ENCODE measurements around the gene FAM234A.
A peak's percentile ranks its signal among the peaks of the same experiment; 100 is the strongest.

Gene FAM234A

GRCh38 chr16:309476-309875, 74.9 kb downstream of the FAM234A start:
- H3K27ac ChIP-seq (ENCODE audit: low read length, poor library complexity, severe bottlenecking) = no peak overlapping the region
- no peak overlapping the region for H2BK15ac ChIP-seq (ENCODE audit: low read depth, poor library complexity, severe bottlenecking)
- H3K4me1 ChIP-seq (ENCODE audit: control insufficient read depth, insufficient read depth, low read depth, low read length) = no peaks in the 10 kb centered on the region
- no peak for DNase-seq
- H3K79me1 ChIP-seq (replicated peaks; ENCODE audit: low read length, poor library complexity, severe bottlenecking) = peaks cover 31% of the 10 kb centered on the region
- no peak overlapping the region for H4K91ac ChIP-seq (ENCODE audit: low read length)
- no peak overlapping the region for H2BK120ac ChIP-seq (ENCODE audit: low read depth, low read length)
- no peaks in the 10 kb centered on the region for H3K27me3 ChIP-seq (ENCODE audit: control insufficient read depth in 1 of 2, insufficient read depth in 1 of 2, low read length in 2 of 2)
- peaks cover 61 to 75% of the 10 kb centered on the region in 2 experiments for H3K36me3 ChIP-seq (ENCODE audit: control insufficient read depth in 1 of 2, insufficient read depth in 2 of 2, low read depth in 1 of 2, low read length in 2 of 2)
- no peak overlapping the region for H2BK12ac ChIP-seq (ENCODE audit: low read length in 2 of 2)
- no peak overlapping the region for H3K4me2 ChIP-seq (ENCODE audit: low read length, poor library complexity, severe bottlenecking)
- H3K14ac ChIP-seq (ENCODE audit: low read length in 2 of 2) = no peak overlapping the region
- no peak overlapping the region for H3K4me3 ChIP-seq (ENCODE audit: insufficient read depth in 1 of 2, low read depth in 1 of 2, low read length in 2 of 2)
- no peak overlapping the region for H3K4ac ChIP-seq (ENCODE audit: low read depth in 1 of 2, low read length in 2 of 2)
- WGBS = 92% methylated on average over 7 of the region's 7 CpGs
- no peak overlapping the region for H3K9ac ChIP-seq (ENCODE audit: low read length)
- no peak overlapping the region for H4K8ac ChIP-seq (ENCODE audit: low read length)
- H2AFZ ChIP-seq (ENCODE audit: low read depth, low read length) = no peak overlapping the region
- H3K23ac ChIP-seq (ENCODE audit: low read length in 2 of 2) = no peak overlapping the region
- H2BK5ac ChIP-seq (ENCODE audit: low read depth, low read length, poor library complexity, severe bottlenecking) = no peak overlapping the region
- H3K18ac ChIP-seq (ENCODE audit: low read depth in 1 of 2, low read length in 2 of 2) = no peak overlapping the region
- H2AK5ac ChIP-seq (ENCODE audit: low read length, severe bottlenecking) = no peak overlapping the region
- H3K9me3 ChIP-seq (ENCODE audit: control insufficient read depth, low read length) = no peaks in the 10 kb centered on the region

DNA sequence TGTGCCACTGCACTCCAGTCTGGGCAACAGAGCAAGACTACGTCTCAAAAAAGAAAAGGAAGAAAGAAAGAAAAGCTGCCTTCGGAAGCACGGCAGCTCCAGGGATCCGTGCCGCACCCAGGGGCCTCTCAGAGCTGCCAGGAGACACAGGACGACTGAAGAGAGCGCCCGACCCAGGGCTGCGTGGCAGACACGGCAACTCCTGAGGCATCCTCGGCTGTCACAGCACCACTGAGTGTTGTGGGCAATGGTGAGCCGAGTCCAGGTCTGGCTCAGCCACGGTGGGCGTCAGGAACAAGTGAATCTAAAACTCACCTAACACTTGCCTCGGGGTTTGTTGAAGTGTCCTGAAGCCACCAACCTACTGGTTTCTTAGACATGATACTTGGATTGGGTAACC, 77.1 kb downstream of the FAM234A start:
- no peak overlapping the region for H4K91ac ChIP-seq (ENCODE audit: low read length)
- H2BK5ac ChIP-seq (ENCODE audit: low read depth, low read length, poor library complexity, severe bottlenecking) = no peak overlapping the region

GRCh38 chr16:314351-314750, 79.7 kb downstream of the FAM234A start:
- Histone ChIP-seq H2BK15ac (ENCODE audit: low read depth, poor library complexity, severe bottlenecking) (no peak overlapping the region), H2BK12ac (ENCODE audit: low read length in 2 of 2) (no peak overlapping the region), H3K4me2 (ENCODE audit: low read length, poor library complexity, severe bottlenecking) (no peak overlapping the region), H3K9ac (ENCODE audit: low read length) (no peak overlapping the region), H3K79me1 (replicated peaks; ENCODE audit: low read length, poor library complexity, severe bottlenecking) (peaks cover 37% of the 10 kb centered on the region), H2BK120ac (ENCODE audit: low read depth, low read length) (no peak overlapping the region), H2BK5ac (ENCODE audit: low read depth, low read length, poor library complexity, severe bottlenecking) (no peak overlapping the region), H3K27me3 (ENCODE audit: control insufficient read depth in 1 of 2, insufficient read depth in 1 of 2, low read length in 2 of 2) (no peaks in the 10 kb centered on the region), H3K36me3 (ENCODE audit: control insufficient read depth in 1 of 2, insufficient read depth in 2 of 2, low read depth in 1 of 2, low read length in 2 of 2) (peaks cover 47 to 71% of the 10 kb centered on the region in 2 experiments), H3K14ac (ENCODE audit: low read length in 2 of 2) (no peak overlapping the region), H4K8ac (ENCODE audit: low read length) (peak overlapping the region; percentile 22), H3K4ac (ENCODE audit: low read depth in 1 of 2, low read length in 2 of 2) (no peak overlapping the region), H2AK5ac (ENCODE audit: low read length, severe bottlenecking) (no peak overlapping the region), H3K18ac (ENCODE audit: low read depth in 1 of 2, low read length in 2 of 2) (no peak overlapping the region), H3K4me3 (ENCODE audit: insufficient read depth in 1 of 2, low read depth in 1 of 2, low read length in 2 of 2) (no peak overlapping the region), H3K9me3 (ENCODE audit: control insufficient read depth, low read length) (no peaks in the 10 kb centered on the region), H3K27ac (ENCODE audit: low read length, poor library complexity, severe bottlenecking) (no peak overlapping the region), H4K91ac (ENCODE audit: low read length) (peak overlapping the region; percentile 29), H2AFZ (ENCODE audit: low read depth, low read length) (no peak overlapping the region), H3K23ac (ENCODE audit: low read length in 2 of 2) (no peak overlapping the region), H3K4me1 (ENCODE audit: control insufficient read depth, insufficient read depth, low read depth, low read length) (peaks cover 8% of the 10 kb centered on the region)
- 96% methylated on average over 15 of the region's 16 CpGs for WGBS
- no peak for DNase-seq

More for the DNA sequence above, 77.1 kb downstream of the FAM234A start:
- Histone ChIP-seq H3K79me1 (replicated peaks; ENCODE audit: low read length, poor library complexity, severe bottlenecking) (peaks cover 29% of the 10 kb centered on the region), H3K9me3 (ENCODE audit: control insufficient read depth, low read length) (no peaks in the 10 kb centered on the region), H3K36me3 (ENCODE audit: control insufficient read depth in 1 of 2, insufficient read depth in 2 of 2, low read depth in 1 of 2, low read length in 2 of 2) (peaks cover 53 to 65% of the 10 kb centered on the region in 2 experiments), H3K23ac (ENCODE audit: low read length in 2 of 2) (no peak overlapping the region), H3K4me1 (ENCODE audit: control insufficient read depth, insufficient read depth, low read depth, low read length) (no peaks in the 10 kb centered on the region), H3K4ac (ENCODE audit: low read depth in 1 of 2, low read length in 2 of 2) (no peak overlapping the region), H2AK5ac (ENCODE audit: low read length, severe bottlenecking) (no peak overlapping the region), H2BK15ac (ENCODE audit: low read depth, poor library complexity, severe bottlenecking) (no peak overlapping the region), H3K27me3 (ENCODE audit: control insufficient read depth in 1 of 2, insufficient read depth in 1 of 2, low read length in 2 of 2) (no peaks in the 10 kb centered on the region), H2BK12ac (ENCODE audit: low read length in 2 of 2) (no peak overlapping the region), H4K8ac (ENCODE audit: low read length) (no peak overlapping the region), H2BK120ac (ENCODE audit: low read depth, low read length) (no peak overlapping the region), H3K4me2 (ENCODE audit: low read length, poor library complexity, severe bottlenecking) (no peak overlapping the region), H3K14ac (ENCODE audit: low read length in 2 of 2) (no peak overlapping the region), H3K9ac (ENCODE audit: low read length) (no peak overlapping the region), H3K18ac (ENCODE audit: low read depth in 1 of 2, low read length in 2 of 2) (no peak overlapping the region), H3K27ac (ENCODE audit: low read length, poor library complexity, severe bottlenecking) (no peak overlapping the region), H2AFZ (ENCODE audit: low read depth, low read length) (no peak overlapping the region), H3K4me3 (ENCODE audit: insufficient read depth in 1 of 2, low read depth in 1 of 2, low read length in 2 of 2) (no peak overlapping the region)
- DNase-seq = no peak
- WGBS = 97% methylated on average over 15 of the region's 15 CpGs

DNA sequence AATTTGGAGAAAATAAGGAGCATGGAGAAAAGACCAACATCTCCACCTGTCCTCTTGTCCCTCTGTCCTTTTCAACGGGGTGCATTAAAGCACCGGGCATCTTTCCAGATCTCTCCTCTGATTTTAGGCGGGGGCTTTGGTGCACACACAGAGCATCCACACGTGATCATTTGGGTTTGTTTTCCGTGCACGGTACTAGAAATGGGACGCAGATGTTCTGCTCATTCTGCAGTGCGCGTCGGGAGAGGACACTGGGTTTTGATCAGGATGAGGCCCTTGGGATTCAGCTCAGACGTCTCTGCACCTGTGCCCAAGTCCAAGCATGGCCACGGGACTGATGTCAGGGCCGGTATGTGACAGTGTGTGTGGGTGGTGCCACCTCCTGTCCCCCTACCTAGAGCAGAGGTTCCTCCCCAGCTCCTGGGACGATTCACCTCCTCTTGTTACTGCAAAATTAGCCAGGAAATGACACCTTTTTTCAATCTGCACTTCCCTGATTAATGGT, 80.2 kb downstream of the FAM234A start:
- H2BK120ac ChIP-seq (ENCODE audit: low read depth, low read length) = no peak overlapping the region
- H3K18ac ChIP-seq (ENCODE audit: low read depth in 1 of 2, low read length in 2 of 2) = no peak overlapping the region
- H3K14ac ChIP-seq (ENCODE audit: low read length in 2 of 2) = no peak overlapping the region
- no peak overlapping the region for H2BK12ac ChIP-seq (ENCODE audit: low read length in 2 of 2)
- 96% methylated on average over 14 of the region's 14 CpGs for WGBS
- no peak for DNase-seq
- no peak overlapping the region for H3K4ac ChIP-seq (ENCODE audit: low read depth in 1 of 2, low read length in 2 of 2)
- H2AFZ ChIP-seq (ENCODE audit: low read depth, low read length) = no peak overlapping the region
- no peak overlapping the region for H2AK5ac ChIP-seq (ENCODE audit: low read length, severe bottlenecking)
- no peak overlapping the region for H3K4me2 ChIP-seq (ENCODE audit: low read length, poor library complexity, severe bottlenecking)
- H3K4me3 ChIP-seq (ENCODE audit: insufficient read depth in 1 of 2, low read depth in 1 of 2, low read length in 2 of 2) = no peak overlapping the region
- no peaks in the 10 kb centered on the region for H3K27me3 ChIP-seq (ENCODE audit: control insufficient read depth in 1 of 2, insufficient read depth in 1 of 2, low read length in 2 of 2)
- H2BK5ac ChIP-seq (ENCODE audit: low read depth, low read length, poor library complexity, severe bottlenecking) = no peak overlapping the region
- H3K9me3 ChIP-seq (ENCODE audit: control insufficient read depth, low read length) = no peaks in the 10 kb centered on the region
- no peak overlapping the region for H3K27ac ChIP-seq (ENCODE audit: low read length, poor library complexity, severe bottlenecking)
- no peak overlapping the region for H2BK15ac ChIP-seq (ENCODE audit: low read depth, poor library complexity, severe bottlenecking)
- no peak overlapping the region for H4K91ac ChIP-seq (ENCODE audit: low read length)
- H4K8ac ChIP-seq (ENCODE audit: low read length) = no peak overlapping the region
- H3K4me1 ChIP-seq (ENCODE audit: control insufficient read depth, insufficient read depth, low read depth, low read length) = peaks cover 8% of the 10 kb centered on the region
- no peak overlapping the region for H3K23ac ChIP-seq (ENCODE audit: low read length in 2 of 2)
- H3K36me3 ChIP-seq (ENCODE audit: control insufficient read depth in 1 of 2, insufficient read depth in 2 of 2, low read depth in 1 of 2, low read length in 2 of 2) = peaks cover 43 to 67% of the 10 kb centered on the region in 2 experiments
- H3K79me1 ChIP-seq (replicated peaks; ENCODE audit: low read length, poor library complexity, severe bottlenecking) = peaks cover 39% of the 10 kb centered on the region
- H3K9ac ChIP-seq (ENCODE audit: low read length) = no peak overlapping the region
